GM10847 (cell line): ENCODE results near the gene EML4.

ENCODE experiments used
- POLR2A ChIP-seq: IDR thresholded peaks from 2 replicates; pipeline ENCODE4 v1.6.1; 2011; ENCODE audit not compliant: insufficient read length; ENCODE audit errors: extremely low read depth

Gene EML4

DNA sequence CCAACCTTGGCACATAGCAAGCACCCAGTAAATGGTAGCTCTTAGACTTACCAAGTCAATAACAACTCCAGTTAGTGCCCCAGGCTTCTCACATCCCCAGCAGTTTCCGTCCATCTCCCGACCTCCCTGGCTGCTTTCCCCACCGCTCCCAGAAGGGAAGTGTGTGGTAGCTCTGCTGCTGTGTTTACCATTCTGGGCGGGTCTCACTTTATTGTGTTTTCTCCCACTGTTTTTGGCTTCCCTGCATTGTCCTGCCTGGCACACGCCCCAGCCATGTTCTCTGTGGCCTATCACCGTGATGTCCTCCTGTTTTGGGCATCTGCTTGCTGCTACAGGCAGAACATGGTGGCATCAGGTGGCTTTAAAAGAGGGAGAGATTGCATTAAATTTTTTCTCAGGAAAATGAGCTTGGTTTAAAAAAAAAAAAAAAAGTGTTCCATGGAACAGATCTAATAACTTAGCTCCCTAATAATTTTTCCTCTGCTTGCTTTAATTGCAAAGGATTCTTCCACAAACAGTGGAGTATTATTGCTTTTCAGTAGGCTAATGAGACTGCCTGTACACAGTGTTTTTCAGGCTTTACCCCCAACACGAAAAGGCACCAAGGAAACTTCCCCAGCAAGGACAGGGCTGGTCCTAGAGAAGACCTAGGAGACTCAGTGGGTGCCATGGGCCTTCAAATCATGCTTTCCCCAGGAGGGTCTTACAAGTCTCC is 199.8 kb downstream of the EML4 start:
- no peak for TF ChIP-seq POLR2A

GRCh38 chr2:42369532-42370229 is 200.5 kb downstream of the EML4 start:
- TF ChIP-seq POLR2A: no peak

- no peak for TF ChIP-seq POLR2A
These were observed 202.7 kb downstream of the EML4 start for GRCh38 chr2:42371611-42372473.

- no peak for TF ChIP-seq POLR2A
These were observed 203.5 kb downstream of the EML4 start for GRCh38 chr2:42372474-42373200.

- no peak for TF ChIP-seq POLR2A
These were observed 207.6 kb downstream of the EML4 start for GRCh38 chr2:42376758-42377157.

DNA sequence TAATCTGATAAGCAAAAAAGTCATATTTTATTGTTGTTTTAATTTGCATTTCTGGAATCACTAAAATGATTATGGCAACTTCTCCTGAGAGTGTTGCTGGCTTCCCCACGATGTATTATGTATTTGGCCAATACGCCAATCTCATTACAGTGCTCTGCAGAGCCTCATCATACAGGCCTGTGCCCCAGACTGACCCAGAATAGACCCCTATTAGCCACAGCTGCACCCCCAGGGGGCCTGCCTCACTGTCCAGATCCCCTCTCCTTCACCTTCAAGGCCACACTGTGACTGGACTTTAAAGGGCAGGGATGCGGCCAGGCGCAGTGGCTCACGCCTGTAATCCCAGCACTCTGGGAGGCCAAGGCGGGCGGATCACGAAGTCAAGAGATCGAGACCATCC is 209.3 kb downstream of the EML4 start:
- no peak for TF ChIP-seq POLR2A

DNA sequence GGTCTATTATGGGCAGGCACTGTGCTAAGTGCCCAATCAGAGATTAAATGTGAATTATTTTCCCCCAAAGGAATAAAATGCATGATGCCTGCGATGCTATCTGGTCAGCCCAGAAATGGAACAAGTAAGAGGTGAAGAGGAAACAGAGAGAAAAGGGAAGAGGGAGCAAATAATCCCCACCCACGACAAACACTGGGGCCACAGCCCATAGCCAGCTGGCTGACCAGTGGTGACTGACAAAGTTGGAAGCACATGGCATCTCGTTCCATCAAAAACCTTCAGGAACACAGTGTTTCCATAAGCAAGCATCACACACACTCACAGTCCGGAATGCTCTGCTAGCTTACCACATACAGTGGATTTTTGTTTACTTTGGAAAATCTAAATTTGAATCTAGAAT is 213.0 kb downstream of the EML4 start:
- no peak for TF ChIP-seq POLR2A
